GM19468 (cell line): ENCODE results near the gene PLCL1.

ENCODE experiments used
- ATAC-seq: cut with Tn5 transposase; IDR thresholded peaks from one replicate; pipeline ENCODE4 v1.9.1; 2021; ENCODE audit warnings: mild to moderate bottlenecking, moderate library complexity, moderate number of reproducible peaks; ENCODE audit not compliant: unreplicated experiment; ENCODE audit errors: extremely low read depth

The PLCL1 gene

DNA sequence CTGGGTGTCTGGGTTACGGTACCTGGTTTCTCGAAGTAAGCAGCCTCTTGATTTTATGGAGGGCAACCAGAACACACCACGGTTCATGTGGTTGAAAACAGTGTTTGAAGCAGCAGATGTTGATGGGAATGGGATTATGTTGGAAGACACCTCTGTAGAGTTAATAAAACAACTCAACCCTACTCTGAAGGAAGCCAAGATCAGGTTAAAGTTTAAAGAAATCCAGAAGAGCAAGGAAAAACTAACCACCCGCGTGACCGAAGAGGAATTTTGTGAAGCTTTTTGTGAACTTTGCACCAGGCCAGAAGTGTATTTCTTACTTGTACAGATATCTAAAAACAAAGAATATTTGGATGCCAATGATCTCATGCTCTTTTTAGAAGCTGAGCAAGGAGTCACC lies 279.8 kb downstream of the PLCL1 start:
- no peak for ATAC-seq

DNA sequence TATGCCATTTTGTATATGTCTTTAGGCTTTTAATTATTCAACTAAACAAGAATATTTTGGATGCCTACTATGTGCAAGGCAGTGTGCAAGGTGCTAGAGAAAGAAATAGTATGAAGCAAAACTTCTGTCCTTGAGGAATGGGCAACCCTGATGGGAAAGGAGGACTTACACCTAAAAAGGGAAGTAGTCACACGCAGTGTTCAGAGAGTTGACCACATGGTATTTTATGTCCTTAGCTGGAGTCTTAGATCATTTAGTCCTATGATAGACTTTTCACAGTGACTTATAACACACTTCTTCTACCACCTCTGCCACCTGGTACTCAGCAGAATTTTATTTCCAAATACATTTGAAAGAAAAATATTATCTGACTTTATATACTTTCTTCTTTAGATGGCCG lies 291.6 kb downstream of the PLCL1 start:
- ATAC-seq, result no peak

- no peak for ATAC-seq
Measured at GRCh38 chr2:198096965-198097364, 292.6 kb downstream of the PLCL1 start.

DNA sequence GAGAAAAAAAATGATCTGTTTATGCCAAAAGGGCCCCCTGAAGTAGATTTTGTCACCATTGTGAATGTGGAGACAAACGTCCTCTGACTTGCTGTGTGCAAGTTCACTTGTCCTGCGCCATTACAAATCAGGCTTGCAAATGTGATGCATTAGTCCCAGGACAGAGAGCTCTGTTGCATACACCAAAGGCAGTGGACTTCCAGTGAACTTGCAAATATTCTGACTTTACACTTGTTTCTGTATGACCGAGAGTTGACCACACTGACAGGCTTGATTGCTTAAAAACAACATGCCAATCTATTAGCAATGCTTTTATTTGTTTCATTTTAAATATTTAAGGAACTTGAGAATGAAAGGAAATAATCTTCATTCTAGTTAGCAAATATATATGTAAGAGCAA lies 293.2 kb downstream of the PLCL1 start:
- ATAC-seq, result no peak

GRCh38 chr2:198098386-198098785 lies 294.0 kb downstream of the PLCL1 start:
- ATAC-seq, result no peak

DNA sequence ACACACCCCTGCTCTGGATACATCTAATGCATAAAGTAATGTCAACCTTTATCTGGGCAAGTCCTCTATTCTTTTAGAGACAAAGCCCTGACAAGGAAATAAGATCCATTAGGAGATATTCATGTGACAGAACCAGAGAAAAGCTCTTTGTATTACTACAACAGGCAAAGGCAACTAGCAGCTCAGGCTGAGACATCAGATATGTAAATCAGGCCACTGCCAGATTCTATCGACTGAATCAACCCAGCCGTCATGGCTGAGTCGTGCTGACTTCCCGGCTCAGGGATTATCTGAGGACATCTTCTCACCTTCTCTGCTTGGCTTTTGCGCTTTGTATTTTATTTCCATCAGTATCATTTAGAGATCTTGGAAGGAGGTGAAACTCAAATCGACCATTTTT lies 294.5 kb downstream of the PLCL1 start:
- ATAC-seq, result no peak

DNA sequence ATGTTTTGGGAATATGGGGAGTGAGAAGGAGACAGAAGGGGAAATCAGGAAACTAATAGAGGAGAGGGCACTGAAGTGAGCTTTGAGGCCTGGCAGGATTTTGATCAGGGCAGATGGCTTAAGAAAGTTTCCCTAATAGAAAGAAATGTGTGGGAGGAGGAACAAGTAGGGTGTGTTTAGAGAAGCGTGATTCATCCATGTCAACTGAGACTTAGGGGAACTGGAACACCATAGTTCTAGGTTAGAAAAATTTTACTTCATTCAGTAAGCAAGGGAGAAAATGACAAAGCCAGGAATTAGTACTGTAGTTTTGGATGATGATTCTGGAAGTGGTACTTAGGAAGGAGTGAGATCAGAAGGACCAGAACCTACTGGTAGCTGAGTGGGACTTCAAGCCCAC lies 296.0 kb downstream of the PLCL1 start:
- ATAC-seq, result no peak

GRCh38 chr2:198101688-198102087 lies 297.3 kb downstream of the PLCL1 start:
- ATAC-seq, result no peak

DNA sequence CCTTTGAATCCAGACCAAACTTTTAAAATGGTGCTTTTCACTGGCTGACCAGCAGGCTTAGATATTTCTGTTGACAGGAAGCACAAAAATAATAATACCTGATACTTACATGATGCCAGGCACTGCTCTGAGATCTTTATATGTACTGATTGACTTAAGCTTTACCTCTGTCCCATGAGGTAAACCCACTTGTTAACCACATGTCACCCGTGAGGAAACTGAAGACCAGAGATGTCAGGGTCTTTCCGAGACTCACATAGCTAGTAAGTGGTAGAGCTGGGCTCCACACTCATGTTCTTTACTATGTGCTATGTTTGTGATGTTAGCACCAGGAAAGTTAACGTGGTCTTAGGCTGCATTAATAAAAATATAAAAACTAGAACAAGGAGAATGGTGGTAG lies 297.7 kb downstream of the PLCL1 start:
- no peak for ATAC-seq

DNA sequence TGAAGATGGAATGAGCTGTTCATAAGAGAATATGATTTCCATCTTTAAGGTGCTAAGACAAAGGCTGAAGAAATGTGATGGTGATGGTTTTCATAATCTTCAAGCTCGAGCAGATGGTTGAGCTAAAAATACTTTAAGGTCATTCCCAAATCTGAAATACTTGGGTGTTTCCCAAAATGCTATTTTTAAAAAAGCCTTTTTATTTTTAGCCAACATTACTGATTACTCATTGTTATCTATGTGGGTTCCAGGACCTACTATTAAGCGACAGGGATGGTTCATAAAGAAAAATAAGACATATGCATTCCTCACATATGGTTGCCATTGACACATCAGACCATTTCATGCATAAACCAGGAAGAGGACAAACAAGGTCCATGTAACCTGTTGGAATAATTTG lies 298.5 kb downstream of the PLCL1 start:
- no peak for ATAC-seq

DNA sequence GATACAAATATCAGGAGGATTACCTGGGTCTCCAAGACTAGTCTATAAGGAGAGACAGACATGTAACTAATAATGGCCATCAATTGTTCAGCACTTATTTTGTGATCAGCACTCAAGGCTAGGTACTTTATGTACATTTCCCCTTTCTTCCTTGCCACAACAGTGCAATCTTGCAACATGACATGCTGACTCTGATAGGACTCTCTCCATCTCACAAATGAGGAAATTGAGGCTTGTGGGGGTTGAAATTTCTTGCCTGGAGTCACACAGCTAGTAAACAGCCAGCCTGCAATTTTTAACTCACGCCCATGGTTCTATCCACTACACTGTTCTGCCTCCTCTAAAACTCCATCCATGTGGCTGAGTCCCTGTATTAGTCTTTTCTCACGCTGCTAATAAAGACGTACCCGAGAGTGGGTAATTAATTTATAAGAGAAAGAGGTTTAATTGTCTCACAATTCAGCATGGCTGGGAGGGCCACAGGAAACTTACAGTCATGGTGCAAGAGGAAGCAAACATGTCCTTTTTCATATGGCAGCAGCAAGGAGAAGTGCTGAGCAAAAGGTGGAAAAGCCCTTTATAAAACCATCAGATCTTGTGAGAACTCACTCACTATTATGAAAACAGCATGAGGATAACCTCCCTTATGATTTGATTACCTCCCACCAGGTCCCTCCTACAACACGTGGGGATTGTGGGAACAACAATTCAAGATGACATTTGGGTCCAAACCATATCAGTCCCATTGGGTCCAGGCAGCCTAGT lies 302.4 kb downstream of the PLCL1 start:
- no peak for ATAC-seq

GRCh38 chr2:198113316-198113715 lies 308.9 kb downstream of the PLCL1 start:
- no peak for ATAC-seq

DNA sequence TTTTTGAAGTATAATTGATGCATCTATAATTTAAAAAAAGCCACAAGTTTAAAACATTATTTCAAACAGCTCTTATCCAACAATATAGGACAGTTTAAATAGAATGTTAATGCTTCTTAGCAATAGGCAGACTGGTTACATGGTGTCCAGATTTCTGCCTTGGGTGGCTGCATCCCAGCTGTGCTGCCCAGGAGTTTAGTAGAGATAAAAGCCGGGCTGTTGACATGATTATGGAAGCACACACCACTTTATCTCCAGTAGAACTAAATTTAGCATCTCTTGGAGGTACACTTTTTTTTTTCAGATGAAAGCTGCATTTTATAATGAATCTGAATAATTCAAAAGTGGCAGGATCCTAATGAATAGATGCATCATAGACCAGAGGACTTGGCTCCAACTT lies 309.7 kb downstream of the PLCL1 start:
- ATAC-seq, result no peak

DNA sequence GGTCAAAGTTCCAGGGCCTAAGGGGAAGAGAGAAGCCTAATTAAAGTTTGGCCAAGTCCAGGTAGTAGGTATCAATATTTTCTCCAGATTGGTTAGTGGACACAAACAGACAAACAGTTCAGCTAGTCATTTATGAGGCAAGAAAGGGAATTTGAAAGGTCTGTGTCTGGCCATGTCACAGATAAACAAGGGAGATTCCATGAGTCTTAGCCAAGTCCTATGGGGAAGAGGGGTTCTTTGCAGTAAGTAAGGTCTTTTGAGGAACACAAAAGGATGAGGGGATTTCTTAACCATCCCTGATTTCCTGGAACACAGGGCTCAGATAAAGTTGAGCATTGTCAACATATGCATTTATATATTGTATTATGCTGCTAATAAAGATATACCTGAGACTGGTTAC lies 310.8 kb downstream of the PLCL1 start:
- ATAC-seq, result no peak

GRCh38 chr2:198116756-198117155 lies 312.4 kb downstream of the PLCL1 start:
- no peak for ATAC-seq

DNA sequence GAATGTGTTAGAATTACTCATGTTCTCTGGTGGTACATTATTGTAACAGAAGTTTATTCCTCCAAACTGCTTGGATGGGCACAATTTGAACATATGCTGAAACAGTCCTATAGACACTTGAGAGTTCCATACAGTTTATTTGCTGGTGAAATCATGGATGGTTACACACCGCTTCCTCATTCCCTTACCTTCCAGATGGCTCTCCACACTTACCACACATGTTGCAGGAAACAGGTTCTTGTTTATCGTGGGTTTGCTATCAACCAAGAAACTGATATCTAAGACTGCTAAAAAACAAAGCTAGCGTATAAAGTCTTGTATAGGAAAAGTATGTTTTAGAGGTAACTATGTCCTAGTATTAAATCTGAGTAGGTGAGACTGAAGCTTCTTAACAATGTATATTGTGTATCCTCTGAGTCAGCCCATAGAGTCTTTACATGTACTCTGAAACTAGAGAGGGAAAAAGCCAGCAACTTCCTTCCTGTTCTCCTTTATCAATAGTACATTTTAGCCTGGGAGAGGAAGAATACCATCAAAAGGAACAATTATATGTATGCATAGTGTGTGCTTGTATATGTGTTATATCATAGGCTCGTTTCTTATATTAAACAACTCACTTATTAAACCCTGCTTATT lies 313.1 kb downstream of the PLCL1 start:
- ATAC-seq, result no peak

DNA sequence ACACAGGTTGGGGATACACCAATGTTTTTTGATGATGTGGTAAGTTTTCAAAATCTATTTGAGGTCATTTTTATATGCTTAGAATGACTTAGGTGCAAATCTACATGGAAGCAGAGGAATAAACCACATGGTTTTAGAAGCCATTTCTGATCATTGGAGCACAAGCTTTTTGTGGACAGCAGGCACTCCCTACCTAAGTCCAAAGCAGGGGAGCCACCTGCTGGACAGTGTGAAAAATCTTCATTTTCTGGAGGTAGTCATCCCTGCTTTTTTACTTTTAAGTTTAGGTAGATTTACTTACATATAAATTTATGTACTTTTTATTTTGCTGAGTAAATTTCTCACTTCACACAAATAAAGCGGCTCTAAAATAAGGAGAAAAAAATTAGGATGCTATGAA lies 323.2 kb downstream of the PLCL1 start:
- ATAC-seq, result no peak

GRCh38 chr2:198129609-198130008 lies 325.2 kb downstream of the PLCL1 start:
- ATAC-seq, result no peak

DNA sequence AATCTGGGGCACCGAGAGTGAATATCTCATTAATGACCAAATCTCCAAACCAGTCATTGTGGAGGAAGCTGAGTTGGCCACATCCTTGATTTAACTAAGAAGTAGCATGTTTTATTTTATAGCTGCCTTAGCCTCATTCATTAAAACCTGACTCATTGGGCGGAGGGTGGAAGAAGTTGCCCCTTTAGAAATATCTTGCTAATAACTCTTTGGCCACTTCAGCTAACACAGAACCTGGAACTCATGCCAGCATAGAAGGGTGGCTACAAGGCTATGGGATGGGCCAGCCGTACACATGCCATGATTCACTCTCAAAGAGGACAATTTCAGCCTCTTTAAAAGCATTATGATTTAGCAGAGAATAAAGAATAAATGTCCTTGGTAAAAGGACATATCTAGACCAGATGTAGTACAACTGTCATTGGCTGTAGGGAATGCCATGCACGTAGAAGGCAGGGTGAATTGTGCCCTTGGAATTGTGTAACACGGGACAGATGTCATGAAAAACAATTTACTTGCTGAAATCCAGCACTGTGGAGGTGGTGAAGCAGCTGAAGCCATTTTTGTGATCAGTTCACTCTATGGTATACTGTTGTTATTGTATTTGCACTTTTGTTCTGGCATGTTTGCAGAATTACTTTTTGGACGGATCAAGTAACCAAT lies 330.0 kb downstream of the PLCL1 start:
- ATAC-seq, result no peak

DNA sequence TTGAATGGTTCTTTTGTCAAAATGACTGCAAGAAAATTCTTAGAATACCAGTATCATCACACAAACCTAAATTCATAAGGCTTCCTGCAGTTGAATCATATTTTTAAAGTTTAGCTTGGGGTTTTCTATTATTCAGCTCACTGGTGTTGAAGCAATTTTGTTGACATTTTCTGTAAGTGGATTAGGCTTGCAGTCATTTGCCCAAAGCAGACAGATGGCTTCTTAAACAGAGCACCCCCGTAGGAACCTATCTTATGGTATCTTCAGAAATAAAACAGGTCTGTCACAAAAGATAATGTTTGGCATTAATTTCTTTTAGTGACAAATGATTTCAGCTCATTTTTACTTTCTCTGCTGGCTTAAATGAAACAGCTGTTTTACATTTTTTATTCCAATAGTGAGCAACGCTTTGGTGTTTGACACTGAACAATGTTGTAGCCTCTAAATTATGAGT lies 331.1 kb downstream of the PLCL1 start:
- ATAC-seq, result no peak

- ATAC-seq, result no peak
Measured at GRCh38 chr2:198136142-198136541, 331.7 kb downstream of the PLCL1 start.
